ENCODE results near the gene HP. TPM values are rescaled to one million over a fixed set of nuclear protein-coding genes. Genes with fewer than 3 reads are reported as not detected.

Gene HP
- total and polyA plus RNA-seq, 10 of the 15 experiments (the other 5 are each of a cell fraction or from before 2014, with no cell fraction given): 10.8 TPM; not detected in 9

DNA sequence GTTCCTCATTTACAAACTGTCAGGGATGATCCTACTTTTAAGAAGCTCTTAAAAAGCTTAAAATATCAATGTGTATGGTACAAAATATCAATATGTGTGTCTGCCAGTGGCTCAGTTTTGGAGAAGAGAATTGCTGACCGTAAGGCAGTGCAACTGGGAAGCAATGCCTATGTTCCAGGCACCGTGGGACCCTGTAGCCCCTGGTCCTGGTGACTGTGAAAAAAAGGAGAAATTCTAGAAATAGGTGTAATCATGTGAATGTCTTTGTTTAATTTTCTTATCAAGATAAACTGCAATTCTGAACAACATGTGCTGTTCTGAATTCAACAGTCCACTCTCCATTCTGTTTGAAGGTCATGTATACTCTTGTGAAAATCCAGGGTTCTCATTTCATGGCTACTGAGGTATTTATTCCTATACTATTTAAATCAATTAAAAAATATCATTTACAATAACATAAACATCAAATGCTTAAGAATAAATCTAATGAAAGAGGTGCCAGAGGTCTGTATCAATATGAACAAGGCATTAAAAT is 9.4 kb upstream of the HP start:
- H4K20me1 ChIP-seq (ENCODE audit: control insufficient read depth, insufficient read depth): no peaks in the 10 kb centered on the region
- 39% methylated on average over 2 of the region's 2 CpGs for WGBS (ENCODE audit: insufficient coverage, insufficient replicate concordance, low lambda C conversion rate, missing lambda C conversion rate)
- no peak for DNase-seq (ENCODE audit: low read depth, low spot score)
- no peaks in the 10 kb centered on the region for H3K27me3 ChIP-seq (replicated peaks in 1 of 2; ENCODE audit: control insufficient read depth in 2 of 2, insufficient read depth in 2 of 2, low read length in 1 of 2)
- H2AFZ ChIP-seq (ENCODE audit: control insufficient read depth, low read depth, low read length): no peak overlapping the region
- no peaks in the 10 kb centered on the region for H3K36me3 ChIP-seq (ENCODE audit: control insufficient read depth in 2 of 2, insufficient read depth in 2 of 2, low read length in 1 of 2)
- ChIA-PET SMC1A (ENCODE audit: uncharacterized antibody, unreplicated experiment) (no interaction called here), RAD21 (ENCODE audit: unreplicated experiment) (no interaction called here), CTCF (interaction anchor here (1.5 kb wide), 1 partner anchor 80 kb away, joined by 4 read pairs; no protein-coding TSS in a partner anchor), POLR2A (no interaction called here)
- ATAC-seq: no peak
- no peak overlapping the region for H3K4me2 ChIP-seq (ENCODE audit: control insufficient read depth, insufficient read depth)
- H3K9me3 ChIP-seq (replicated peaks; ENCODE audit: control insufficient read depth, insufficient read depth, low read length): peaks cover 2% of the 10 kb centered on the region; the same call in 1 of the 3 replicates
- no peak for FAIRE-seq
- no peak overlapping the region for H3K27ac ChIP-seq (ENCODE audit: control insufficient read depth, insufficient read depth)
- no peak for TF ChIP-seq GABPA (IDR thresholded peaks at IDR 0.05; ENCODE audit: low read depth)
- no peak for TF ChIP-seq SP1 (IDR thresholded peaks at IDR 0.05; ENCODE audit: low read depth, low read length)
- no peak for TF ChIP-seq CBX3 (IDR thresholded peaks at IDR 0.05; ENCODE audit: borderline replicate concordance, low read depth)
- no peak for TF ChIP-seq NR2C1 (IDR thresholded peaks at IDR 0.05)
- TF ChIP-seq STAT1 (conservative IDR thresholded peaks at IDR 0.05): no peak
- no peak for TF ChIP-seq HDGF (IDR thresholded peaks at IDR 0.05)
- no peak for TF ChIP-seq MTA2 (IDR thresholded peaks at IDR 0.05; ENCODE audit: low read depth)
- no peak for TF ChIP-seq CHD2 (IDR thresholded peaks at IDR 0.05; ENCODE audit: borderline replicate concordance, low read depth, low read length)
- TF ChIP-seq TCF3 (IDR thresholded peaks at IDR 0.05; ENCODE audit: borderline replicate concordance, insufficient read depth, low read depth, low read length): no peak
- no peak for TF ChIP-seq RB1 (IDR thresholded peaks at IDR 0.05; ENCODE audit: borderline replicate concordance)
- no peak for TF ChIP-seq TARDBP (IDR thresholded peaks at IDR 0.05; ENCODE audit: borderline replicate concordance)
- no peak for TF ChIP-seq FOXM1 (IDR thresholded peaks at IDR 0.05; ENCODE audit: low read depth, low read length)
- no peak for TF ChIP-seq PAX5 (IDR thresholded peaks at IDR 0.05; ENCODE audit: borderline replicate concordance, low read depth, low read length)
- no peaks in the 10 kb centered on the region for H3K4me1 ChIP-seq (ENCODE audit: control insufficient read depth, insufficient read depth, low read length)
- in situ Hi-C loops (cut with MboI): no loop called here
- intact Hi-C loops (cut with micrococcal nuclease; ENCODE audit: unreplicated experiment): no loop called here
- H3K9ac ChIP-seq (ENCODE audit: control insufficient read depth, insufficient read depth, low read length): no peak overlapping the region
- no peaks in the 10 kb centered on the region for H3K79me2 ChIP-seq (ENCODE audit: control insufficient read depth, insufficient read depth, low read length)
- BruUV-seq (replicated peaks): no TSS peak
- H3K4me3 ChIP-seq: no peak overlapping the region

Data from GM12878 (cell line).